WI38 (cell line): Measurements from ENCODE around the gene SUGCT.
A peak's percentile ranks its signal among the peaks of the same experiment; 100 is the strongest.

Experiments used
- H3K4me3 ChIP-seq: 2 replicates; pipeline ENCODE4 v1.5.1; 2011; ENCODE audit warnings: low read depth, mild to moderate bottlenecking, control low read depth, low read length
- TF ChIP-seq, protein P1 (sequence below): IDR thresholded peaks from 2 replicates; pipeline ENCODE4 v1.5.1; 2012; ENCODE audit warnings: low read depth, mild to moderate bottlenecking, control low read depth, low read length

Gene SUGCT

DNA sequence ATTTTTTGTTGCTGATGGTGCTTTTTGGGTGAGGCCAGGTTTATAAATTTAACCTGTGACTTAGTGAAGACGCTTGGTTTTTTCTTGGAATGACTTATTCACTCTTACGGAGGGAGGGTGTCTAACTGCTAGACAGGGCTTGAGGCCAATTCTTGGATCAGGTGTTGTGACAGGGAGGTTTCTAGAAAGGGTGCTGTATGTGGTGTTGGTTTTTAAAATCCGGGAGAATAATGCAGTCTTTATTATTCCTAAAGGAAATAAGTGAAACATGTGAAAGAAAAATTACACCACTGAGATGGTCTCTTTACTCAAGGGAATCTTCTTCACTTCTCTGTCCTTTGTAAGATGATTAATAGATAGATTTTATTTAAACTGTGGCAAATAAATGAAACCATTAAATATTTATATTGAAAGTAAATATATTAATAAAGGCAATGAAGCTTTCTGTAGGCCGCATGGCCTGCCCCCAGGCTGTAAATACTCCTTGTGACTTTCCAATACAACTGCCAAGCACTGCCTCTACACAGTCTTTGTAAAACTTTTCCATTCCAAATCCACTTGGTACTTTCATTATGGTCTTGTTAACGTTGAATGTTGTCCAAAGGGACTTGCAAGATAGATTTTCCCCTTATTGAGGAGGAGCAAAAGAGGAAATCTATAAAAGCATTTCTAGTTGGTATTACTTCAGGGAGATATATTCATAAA, 323.1 kb downstream of the SUGCT start:
- TF ChIP-seq, protein P1, sequence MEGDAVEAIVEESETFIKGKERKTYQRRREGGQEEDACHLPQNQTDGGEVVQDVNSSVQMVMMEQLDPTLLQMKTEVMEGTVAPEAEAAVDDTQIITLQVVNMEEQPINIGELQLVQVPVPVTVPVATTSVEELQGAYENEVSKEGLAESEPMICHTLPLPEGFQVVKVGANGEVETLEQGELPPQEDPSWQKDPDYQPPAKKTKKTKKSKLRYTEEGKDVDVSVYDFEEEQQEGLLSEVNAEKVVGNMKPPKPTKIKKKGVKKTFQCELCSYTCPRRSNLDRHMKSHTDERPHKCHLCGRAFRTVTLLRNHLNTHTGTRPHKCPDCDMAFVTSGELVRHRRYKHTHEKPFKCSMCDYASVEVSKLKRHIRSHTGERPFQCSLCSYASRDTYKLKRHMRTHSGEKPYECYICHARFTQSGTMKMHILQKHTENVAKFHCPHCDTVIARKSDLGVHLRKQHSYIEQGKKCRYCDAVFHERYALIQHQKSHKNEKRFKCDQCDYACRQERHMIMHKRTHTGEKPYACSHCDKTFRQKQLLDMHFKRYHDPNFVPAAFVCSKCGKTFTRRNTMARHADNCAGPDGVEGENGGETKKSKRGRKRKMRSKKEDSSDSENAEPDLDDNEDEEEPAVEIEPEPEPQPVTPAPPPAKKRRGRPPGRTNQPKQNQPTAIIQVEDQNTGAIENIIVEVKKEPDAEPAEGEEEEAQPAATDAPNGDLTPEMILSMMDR: no peak
- H3K4me3 ChIP-seq: no peak overlapping the region

DNA sequence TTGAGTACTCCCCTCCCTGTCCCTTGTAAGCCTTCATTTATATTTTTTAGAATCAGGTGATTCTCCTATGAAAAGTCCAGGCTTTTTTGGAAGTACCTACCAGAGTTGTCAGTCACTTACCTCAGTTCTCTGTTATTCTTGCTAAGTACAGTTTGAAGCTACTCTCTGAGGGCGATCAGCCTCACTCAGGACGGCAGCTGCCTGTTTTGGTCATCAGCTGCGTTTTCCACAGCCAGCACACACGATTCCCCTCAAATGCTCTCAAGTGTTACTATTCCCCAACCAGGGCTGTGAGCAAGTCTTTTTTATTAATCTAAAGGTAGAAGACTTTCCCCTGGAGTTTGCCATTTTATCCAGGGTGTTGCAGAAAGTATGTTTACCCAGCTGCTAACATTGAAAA, 328.6 kb downstream of the SUGCT start:
- TF ChIP-seq, protein P1: no peak
- H3K4me3 ChIP-seq: no peak overlapping the region

DNA sequence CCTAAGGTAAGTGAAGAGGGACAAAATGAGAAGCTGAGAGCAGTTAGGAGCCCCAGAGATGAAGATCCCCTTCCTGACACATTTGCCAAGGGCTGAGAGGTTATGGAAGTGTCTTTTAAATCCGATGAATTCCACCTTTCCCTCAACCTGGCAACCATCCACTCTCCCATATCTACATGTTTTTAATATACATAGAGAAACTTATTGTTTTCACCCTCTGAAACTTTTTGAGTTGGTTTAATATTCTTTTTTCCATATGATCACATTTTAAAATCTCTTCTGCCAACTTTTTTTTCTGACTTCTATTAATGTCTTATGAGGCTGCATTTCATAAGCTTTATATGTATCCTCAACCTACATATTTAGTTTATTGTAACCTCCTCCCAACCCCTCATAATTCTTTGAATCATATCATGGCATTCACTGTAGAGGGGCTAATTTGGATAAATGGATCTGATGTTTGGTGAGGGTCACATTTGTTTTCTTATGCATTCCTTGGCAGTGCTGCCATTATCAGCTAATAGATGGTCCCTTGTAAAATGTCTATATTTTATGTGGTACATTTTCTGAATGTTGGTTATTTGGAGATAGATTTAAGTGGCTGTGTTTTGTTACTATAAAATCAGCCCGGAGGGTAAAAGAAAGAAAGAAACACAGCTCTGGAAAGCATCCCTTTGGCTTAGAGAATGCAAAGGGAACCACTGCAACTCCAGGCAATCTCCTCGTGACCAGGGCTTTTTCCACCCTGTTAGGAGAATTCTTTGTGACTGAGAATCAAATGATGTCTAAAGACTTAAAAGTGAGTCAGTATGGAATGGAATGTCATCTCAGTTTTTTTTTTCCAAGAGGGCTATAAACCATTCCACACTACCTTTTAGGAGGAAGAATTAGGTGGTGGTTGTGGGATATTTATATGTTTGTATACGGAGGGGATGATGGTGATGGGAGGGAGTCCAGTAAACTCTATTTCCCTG, 334.4 kb downstream of the SUGCT start:
- TF ChIP-seq, protein P1: no peak
- no peak overlapping the region for H3K4me3 ChIP-seq

DNA sequence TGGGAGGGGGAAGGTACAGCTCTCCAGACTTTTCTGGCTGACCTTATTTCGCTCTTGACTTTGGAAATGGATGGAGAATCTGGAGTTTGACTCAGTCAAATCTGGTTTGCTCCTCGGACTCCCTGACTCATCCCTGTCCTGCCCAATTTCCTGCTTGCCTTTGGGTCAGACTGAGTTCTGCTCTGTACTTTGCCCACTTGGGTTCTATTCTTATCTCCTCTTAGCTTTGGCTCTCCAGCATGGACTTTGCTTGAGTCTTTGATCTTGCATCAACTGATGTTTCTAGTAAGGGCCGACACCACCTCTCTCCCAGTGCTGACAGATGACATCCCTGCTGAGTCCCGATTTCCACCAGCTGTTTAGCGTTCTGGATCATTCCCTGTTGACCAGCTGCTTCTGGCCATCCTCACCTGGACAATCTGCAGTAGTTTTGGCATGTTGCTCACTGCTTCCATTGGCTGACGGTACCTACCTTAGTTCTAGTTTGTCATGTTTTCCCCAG, 335.3 kb downstream of the SUGCT start:
- TF ChIP-seq, protein P1: no peak
- H3K4me3 ChIP-seq: peak overlapping the region; percentile 12; the same call in 1 of the 2 replicates

DNA sequence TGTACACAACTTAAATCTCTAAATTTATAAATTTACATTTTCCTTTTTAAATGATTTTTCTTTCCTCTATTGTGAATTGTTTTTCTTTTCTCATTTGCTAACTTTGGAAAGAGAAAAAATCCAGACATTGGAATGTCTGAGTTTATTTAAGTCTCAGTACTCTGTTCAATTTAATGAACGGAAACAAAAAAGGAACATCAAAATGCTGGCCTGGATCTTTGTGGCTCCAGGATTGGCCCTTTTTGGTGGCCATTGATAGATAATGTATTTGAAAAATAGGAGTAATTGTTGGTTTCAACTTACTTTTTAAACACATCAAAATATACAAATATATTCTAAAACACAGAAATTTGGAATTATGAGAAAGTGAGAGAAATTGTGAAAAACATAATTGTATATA, 336.0 kb downstream of the SUGCT start:
- TF ChIP-seq, protein P1: no peak

DNA sequence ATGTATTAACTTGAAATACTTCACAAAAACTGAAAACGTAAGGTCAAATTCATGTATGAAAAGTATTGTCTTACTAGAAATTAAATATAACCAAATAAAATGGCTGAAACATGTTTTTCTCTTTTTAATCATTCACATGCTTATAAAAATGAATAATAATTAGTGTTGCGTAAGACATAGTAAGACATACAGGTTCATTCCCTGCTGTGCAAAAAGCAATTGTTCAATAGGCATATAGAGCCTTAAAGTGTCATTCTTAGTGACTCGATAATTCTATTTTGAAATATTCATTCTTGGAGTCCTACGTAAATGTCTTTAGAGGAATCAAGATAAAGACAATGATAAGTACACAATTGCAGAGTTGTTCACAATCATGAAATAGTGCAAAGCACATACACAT, 337.1 kb downstream of the SUGCT start:
- H3K4me3 ChIP-seq: no peak overlapping the region
- TF ChIP-seq, protein P1: no peak

More for the DNA sequence above, 336.0 kb downstream of the SUGCT start:
- H3K4me3 ChIP-seq: no peak overlapping the region
